Daoy (cell line): ENCODE results near the gene DPYSL3. TPM values are rescaled to one million over a fixed set of nuclear protein-coding genes. Genes with fewer than 3 reads are reported as not detected.
"Not testable (repeated sequence)": the region's sequence is repeated elsewhere in the genome, so short reads cannot be mapped to it uniquely, and the experiment has no call there.

Source experiments
- DNase-seq: peaks from one replicate; pipeline ENCODE4 v3.0.0-alpha.2; 2015; ENCODE audit warnings: low read depth
- total RNA-seq: library from RNA; depleted of rRNA; stranded (reverse); fragments of >200 nt; shearing (Covaris generic); gene quantifications from 2 replicates; pipeline ENCODE4 v1.2.3, GENCODE V29; 2014

Gene DPYSL3
- total RNA-seq, 1 experiment from 2014 or later, result 141 TPM

DNA sequence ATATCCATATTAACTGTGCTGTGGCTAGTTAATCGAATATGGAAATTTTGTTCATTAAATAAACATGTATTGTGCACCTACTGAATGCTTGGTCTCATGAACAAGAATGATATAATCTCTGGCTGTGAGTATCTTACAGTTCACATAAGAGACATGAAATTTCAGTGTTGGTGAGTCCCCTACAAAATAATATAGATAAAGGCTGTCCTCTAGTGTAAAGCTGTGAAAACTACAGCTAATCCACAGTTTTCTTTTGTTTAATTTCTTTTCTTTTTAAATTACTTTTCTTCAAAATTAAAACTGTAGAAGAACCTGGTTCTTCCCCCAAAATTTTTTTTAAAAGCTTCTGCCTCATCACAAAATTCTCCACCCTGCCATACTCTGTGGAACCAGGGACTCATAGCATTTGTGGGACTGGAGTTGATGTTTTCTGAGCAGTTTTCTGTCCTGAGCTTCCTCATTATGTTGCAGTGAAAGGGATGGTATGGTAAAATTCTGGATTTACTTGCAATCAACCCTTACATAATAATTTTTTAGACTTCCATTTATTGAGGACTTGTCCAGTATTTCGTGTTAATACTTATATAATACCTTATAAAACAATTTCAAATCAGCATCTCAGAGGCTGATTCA, 140.0 kb downstream of the DPYSL3 start:
- no peak for DNase-seq

- DNase-seq, result not testable (repeated sequence)
These were observed 142.5 kb downstream of the DPYSL3 start for GRCh38 chr5:147367381-147367780.

DNA sequence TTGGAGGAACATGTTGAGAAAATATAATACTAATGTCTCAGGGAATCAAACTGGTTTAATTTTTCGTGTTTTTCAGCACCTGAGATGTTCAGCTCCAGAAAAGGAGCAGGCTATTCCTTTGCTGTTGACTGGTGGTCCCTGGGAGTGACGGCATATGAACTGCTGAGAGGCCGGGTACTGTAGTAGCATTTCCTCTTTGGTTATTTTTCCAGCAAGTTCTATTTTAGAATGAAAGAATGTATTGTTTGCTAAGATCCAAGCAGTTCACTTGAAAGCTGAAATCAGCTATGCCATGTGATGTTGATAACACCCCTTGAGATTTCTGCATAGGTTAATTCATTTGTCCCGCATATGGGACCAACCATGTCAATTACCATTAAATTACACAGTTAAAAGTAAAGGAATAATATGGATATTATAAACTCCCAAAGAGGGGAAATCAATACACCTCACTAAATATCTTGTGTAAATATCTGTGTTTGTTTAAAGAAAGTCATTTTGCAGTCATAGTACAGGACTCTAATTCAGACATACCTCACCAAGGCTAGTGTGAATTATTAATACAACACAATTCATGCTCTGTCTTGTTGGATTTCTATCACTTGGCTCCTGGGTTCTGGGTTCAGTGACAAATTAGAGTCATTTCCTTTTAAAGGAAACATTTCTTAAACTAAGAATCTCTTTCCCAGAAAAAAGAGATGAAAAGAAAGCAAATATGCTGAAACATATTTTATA, 148.3 kb downstream of the DPYSL3 start:
- no peak for DNase-seq

- no peak for DNase-seq
These were observed 149.1 kb downstream of the DPYSL3 start for GRCh38 chr5:147360816-147361215.

DNA sequence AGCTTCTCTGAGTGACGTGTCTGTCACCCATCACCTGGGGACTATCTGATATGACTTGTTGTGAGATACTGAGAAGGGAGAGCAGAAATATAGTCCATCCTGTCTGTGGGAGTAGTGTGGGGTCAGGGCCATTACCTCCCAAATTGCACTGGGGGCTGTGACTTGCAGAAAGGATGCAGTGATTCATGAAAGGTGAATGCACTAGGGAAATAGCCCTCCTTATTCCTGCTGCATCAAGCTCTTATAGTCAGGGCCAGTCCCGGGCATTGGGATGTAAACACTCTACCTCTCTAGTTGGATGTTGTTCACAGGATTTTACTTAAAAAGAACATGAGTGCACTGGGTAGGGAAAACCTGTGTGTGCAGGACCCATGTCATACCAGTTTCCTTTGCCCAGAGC, 150.3 kb downstream of the DPYSL3 start:
- DNase-seq, result no peak

GRCh38 chr5:147359101-147359500, 150.8 kb downstream of the DPYSL3 start:
- DNase-seq, result no peak

- DNase-seq, result no peak
These were observed 160.6 kb downstream of the DPYSL3 start for GRCh38 chr5:147349241-147349640.

- DNase-seq, result no peak
These were observed 161.4 kb downstream of the DPYSL3 start for GRCh38 chr5:147348451-147348850.

- no peak for DNase-seq
These were observed 161.8 kb downstream of the DPYSL3 start for GRCh38 chr5:147348046-147348445.

GRCh38 chr5:147346006-147346561, 163.8 kb downstream of the DPYSL3 start:
- no peak for DNase-seq

GRCh38 chr5:147344861-147345260, 165.0 kb downstream of the DPYSL3 start:
- no peak for DNase-seq

DNA sequence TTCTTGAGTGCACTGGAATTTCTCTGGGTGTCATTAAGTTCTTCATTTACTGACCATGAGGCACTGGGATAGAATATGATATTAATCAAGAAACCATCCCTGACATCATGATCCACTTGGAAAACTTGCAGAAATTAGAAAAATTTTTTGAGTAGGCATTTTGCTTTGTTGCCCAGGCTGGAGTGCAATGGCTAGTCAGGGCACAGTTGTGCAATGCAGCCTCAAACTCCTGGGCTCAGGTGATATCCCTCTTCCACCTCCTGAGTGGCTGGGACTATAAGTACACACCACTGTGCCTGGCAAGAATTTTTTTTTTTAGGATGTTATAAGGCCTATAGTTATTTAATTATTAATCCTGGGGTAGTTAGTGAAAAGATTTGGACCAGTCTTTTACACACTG, 168.5 kb downstream of the DPYSL3 start:
- DNase-seq, result no peak

DNA sequence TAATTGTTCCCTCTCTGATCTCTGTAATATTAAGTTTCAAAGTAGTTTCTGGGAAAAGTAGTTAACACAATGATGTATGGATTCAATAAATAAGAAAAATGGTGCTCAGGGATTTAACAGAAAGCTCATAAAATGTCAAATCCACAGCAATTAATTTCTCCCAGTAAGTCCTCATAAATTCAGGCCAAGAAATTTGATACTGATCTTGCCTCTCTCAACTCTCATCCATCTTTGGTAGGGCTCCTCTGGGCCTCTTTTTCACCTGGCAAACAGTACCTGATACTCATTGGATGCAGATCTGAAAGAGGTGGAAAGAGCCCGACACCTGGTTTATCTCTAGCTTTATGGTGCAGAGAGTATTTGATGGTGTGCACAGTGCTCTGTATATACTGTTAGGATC, 168.9 kb downstream of the DPYSL3 start:
- no peak for DNase-seq
